Left lung (tissue), 14 donors: Measurements from ENCODE around the gene CHRNA9. TPM values are rescaled to one million over a fixed set of nuclear protein-coding genes. Genes with fewer than 3 reads are reported as not detected.
"Not testable (repeated sequence)": the region's sequence is repeated elsewhere in the genome, so short reads cannot be mapped to it uniquely, and the experiment has no call there.

ENCODE experiments used
- ATAC-seq: fragments of 200-7000 bp; cut with Tn5 transposase; one replicate; pipeline ENCODE4 v1.9.1; 2020; ENCODE audit warnings: moderate library complexity
- DNase-seq, 4 donors: peaks; one replicate each; pipeline ENCODE4 v3.0.0-alpha.2; 2013 to 2020
- H3K27ac ChIP-seq, 2 donors: fragments of 200-600 bp; sonication (generic) in 1 of 2; one replicate each; pipeline versions ENCODE4 v1.5.0 to v1.8.0; 2020 to 2021
- H3K27me3 ChIP-seq, 2 donors: fragments of 200-600 bp; sonication (generic) in 1 of 2; one replicate each; pipeline versions ENCODE4 v1.5.0 to v1.8.0; 2020 to 2021
- H3K36me3 ChIP-seq, 2 donors: fragments of 200-600 bp; sonication (generic) in 1 of 2; one replicate each; pipeline versions ENCODE4 v1.5.0 to v1.8.0; 2020 to 2021
- H3K4me1 ChIP-seq, 2 donors: fragments of 200-600 bp; one replicate each; pipeline ENCODE4 v1.8.0; 2021
- H3K4me3 ChIP-seq, 2 donors: fragments of 200-600 bp; sonication (generic) in 1 of 2; one replicate each; pipeline versions ENCODE4 v1.5.0 to v1.8.0; 2020 to 2021; ENCODE audit warnings: mild to moderate bottlenecking in 1 of 2
- H3K9me3 ChIP-seq, 2 donors: fragments of 200-600 bp; sonication (generic) in 1 of 2; one replicate each; pipeline versions ENCODE4 v1.5.0 to v1.8.0; 2020 to 2021
- CTCF ChIP-seq, 2 donors: fragments of 200-600 bp; sonication (generic) in 1 of 2; IDR thresholded peaks; one replicate each; pipeline versions ENCODE4 v1.5.0 to v1.8.0; 2021; ENCODE audit warnings: antibody characterized with exemption in 2 of 2
- intact Hi-C, 2 donors: fragments of 100-400 bp; cut with DNase I; formaldehyde crosslinking; loops; one replicate each; pipeline versions ENCODE4 v1.11.2 to v1.14.2; 2022
- long read RNA-seq, 12 donors: library from polyadenylated mRNA in 2 of 12; unstranded in 2 of 12; transcript quantifications; one replicate each; pipeline ENCODE4 v2.0.0 and lab custom pipeline, GENCODE V29; 2019 to 2026
- polyA plus RNA-seq, 6 donors: library from polyadenylated mRNA; unstranded; fragments of 120-200 nt; gene quantifications; one replicate each; pipeline ENCODE4 v1.2.1, GENCODE V29; 2013; ENCODE audit not compliant: insufficient read length in 6 of 6
- total RNA-seq, 2 donors: library from RNA; stranded (reverse); fragmentation: NEBNext Ultra II Directional; extraction: Animal tissue kit (Norgen Biotek cat#: 25700); gene quantifications; one replicate each; pipeline ENCODE4 v1.2.1, GENCODE V29; 2021
- donor health status: DM: no; HTN: yes; CAD: no.
- donor health status: DM: no; HTN: no; CAD: no.

Gene CHRNA9
- total RNA-seq (not detected), polyA plus RNA-seq (not detected)
- long read RNA-seq, donor 1, result 0 reads
- long read RNA-seq, donor 2, result 0 reads
- long read RNA-seq, donor 3, result 0 reads
- long read RNA-seq, donor 4, result 0 reads
- long read RNA-seq, donor 5, result 0 reads
- long read RNA-seq, donor 6, result 0 reads
- long read RNA-seq, donor 7, result 0 reads
- long read RNA-seq, donor 8, result 0 reads
- long read RNA-seq, donor 9, result 0 reads
- long read RNA-seq, donor 10, result 0 reads
- long read RNA-seq, donor 11, result 0 reads
- long read RNA-seq, donor 12, result 0 reads

- no peak within 1 kb of the TSS for H3K4me3 ChIP-seq
- H3K27me3 ChIP-seq, result no peaks in the 10 kb centered on the region
- TF ChIP-seq CTCF (IDR thresholded peaks at IDR 0.05), result no peak
- ATAC-seq (no peak), DNase-seq (no peak)
- no peaks in the 10 kb centered on the region for H3K36me3 ChIP-seq
- no peaks in the 10 kb centered on the region for H3K4me1 ChIP-seq
- no peak within 1 kb of the TSS for H3K27ac ChIP-seq
- H3K9me3 ChIP-seq, result no peaks in the 10 kb centered on the region
- intact Hi-C loops, result no loop called here
These were observed at the start of gene CHRNA9 for GRCh38 chr4:40334591-40335524. CHRNA9 (plus strand) TSS chr4:40335333; CDS start chr4:40335468, 135 bp downstream.

- DNase-seq (no peak), ATAC-seq (no peak)
- TF ChIP-seq CTCF (IDR thresholded peaks at IDR 0.05), result no peak
- H3K9me3 ChIP-seq, result no peaks in the 10 kb centered on the region
- no peaks in the 10 kb centered on the region for H3K27me3 ChIP-seq
- H3K4me3 ChIP-seq, result no peak overlapping the region
- intact Hi-C loops, result no loop called here
- H3K36me3 ChIP-seq, result no peaks in the 10 kb centered on the region
- H3K27ac ChIP-seq, result no peak overlapping the region
- H3K4me1 ChIP-seq, result peaks cover 0 to 8% of the 10 kb centered on the region in 2 donors
These were observed 49.4 kb upstream of the CHRNA9 start for GRCh38 chr4:40285692-40286091.

GRCh38 chr4:40288566-40288965 lies 46.6 kb upstream of the CHRNA9 start:
- Histone ChIP-seq H3K27ac (no peak overlapping the region), H3K27me3 (no peaks in the 10 kb centered on the region), H3K9me3 (no peaks in the 10 kb centered on the region), H3K36me3 (no peaks in the 10 kb centered on the region), H3K4me1 (peaks cover 0 to 8% of the 10 kb centered on the region in 2 donors), H3K4me3 (no peak overlapping the region)
- ATAC-seq (no peak), DNase-seq (no peak)
- intact Hi-C loops, result no loop called here
- TF ChIP-seq CTCF (IDR thresholded peaks at IDR 0.05), result no peak

- Histone ChIP-seq H3K4me1 (peaks cover 0 to 8% of the 10 kb centered on the region in 2 donors), H3K9me3 (no peaks in the 10 kb centered on the region), H3K36me3 (no peaks in the 10 kb centered on the region), H3K27me3 (no peaks in the 10 kb centered on the region), H3K27ac (no peak overlapping the region), H3K4me3 (no peak overlapping the region)
- ATAC-seq (no peak), DNase-seq (no peak)
- intact Hi-C loops, result no loop called here
- TF ChIP-seq CTCF (IDR thresholded peaks at IDR 0.05), result no peak
These were observed 45.6 kb upstream of the CHRNA9 start for GRCh38 chr4:40289366-40290188.

- H3K4me3 ChIP-seq, H3K36me3 ChIP-seq, H3K4me1 ChIP-seq, ATAC-seq, H3K27ac ChIP-seq, DNase-seq, H3K27me3 ChIP-seq, H3K9me3 ChIP-seq, intact Hi-C loops: not testable (repeated sequence)
These were observed 44.4 kb upstream of the CHRNA9 start for GRCh38 chr4:40290611-40291186.
